ENCODE results near the gene SEC14L3.

DNA sequence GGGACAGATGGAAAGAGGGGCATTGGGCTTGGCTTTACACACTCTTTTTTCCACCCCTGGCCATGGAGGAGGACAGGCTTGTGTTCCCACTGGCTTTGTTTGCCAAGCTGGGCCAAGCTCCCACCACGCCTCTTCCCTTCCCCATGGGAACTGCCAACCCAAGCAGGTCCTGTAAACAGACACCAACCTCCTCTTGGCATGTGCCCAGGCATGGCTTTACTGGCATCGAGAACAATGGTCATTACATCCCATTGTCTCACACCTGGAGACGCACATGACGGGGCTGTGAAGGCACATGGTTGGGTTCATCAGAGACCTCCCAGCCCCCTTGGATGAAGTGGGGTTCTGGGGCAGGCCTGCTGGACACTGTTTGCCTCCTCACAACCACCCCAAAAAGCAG lies 11.7 kb downstream of the SEC14L3 start:
- TF ChIP-seq, protein P1, sequence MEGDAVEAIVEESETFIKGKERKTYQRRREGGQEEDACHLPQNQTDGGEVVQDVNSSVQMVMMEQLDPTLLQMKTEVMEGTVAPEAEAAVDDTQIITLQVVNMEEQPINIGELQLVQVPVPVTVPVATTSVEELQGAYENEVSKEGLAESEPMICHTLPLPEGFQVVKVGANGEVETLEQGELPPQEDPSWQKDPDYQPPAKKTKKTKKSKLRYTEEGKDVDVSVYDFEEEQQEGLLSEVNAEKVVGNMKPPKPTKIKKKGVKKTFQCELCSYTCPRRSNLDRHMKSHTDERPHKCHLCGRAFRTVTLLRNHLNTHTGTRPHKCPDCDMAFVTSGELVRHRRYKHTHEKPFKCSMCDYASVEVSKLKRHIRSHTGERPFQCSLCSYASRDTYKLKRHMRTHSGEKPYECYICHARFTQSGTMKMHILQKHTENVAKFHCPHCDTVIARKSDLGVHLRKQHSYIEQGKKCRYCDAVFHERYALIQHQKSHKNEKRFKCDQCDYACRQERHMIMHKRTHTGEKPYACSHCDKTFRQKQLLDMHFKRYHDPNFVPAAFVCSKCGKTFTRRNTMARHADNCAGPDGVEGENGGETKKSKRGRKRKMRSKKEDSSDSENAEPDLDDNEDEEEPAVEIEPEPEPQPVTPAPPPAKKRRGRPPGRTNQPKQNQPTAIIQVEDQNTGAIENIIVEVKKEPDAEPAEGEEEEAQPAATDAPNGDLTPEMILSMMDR (IDR thresholded peaks at IDR 0.05): no peak
- TF ChIP-seq POLR2A (IDR thresholded peaks at IDR 0.05): no peak
